ENCODE data around the gene CTRL. TPM values are rescaled to one million over a fixed set of nuclear protein-coding genes. Genes with fewer than 3 reads are reported as not detected.
"Not testable (repeated sequence)": the region's sequence is repeated elsewhere in the genome, so short reads cannot be mapped to it uniquely, and the experiment has no call there.

CTRL gene
- total RNA-seq, 3 donors from 2014 or later = 0.61 to 2.3 (median 0.80) TPM

- ATAC-seq = no peak
- Histone ChIP-seq H3K9me3 (no peaks in the 10 kb centered on the region), H3K4me3 (no peak overlapping the region), H3K4me1 (ENCODE audit: low read depth) (no peaks in the 10 kb centered on the region), H3K36me3 (ENCODE audit: low read depth) (no peaks in the 10 kb centered on the region)
- no peak for TF ChIP-seq CTCF (IDR thresholded peaks at IDR 0.05)
- no peak for DNase-seq
- intact Hi-C loops (cut with DNase I, micrococcal nuclease) = no loop called here
These were observed 44.5 kb upstream of the CTRL start for GRCh38 chr16:67976205-67976604.

DNA sequence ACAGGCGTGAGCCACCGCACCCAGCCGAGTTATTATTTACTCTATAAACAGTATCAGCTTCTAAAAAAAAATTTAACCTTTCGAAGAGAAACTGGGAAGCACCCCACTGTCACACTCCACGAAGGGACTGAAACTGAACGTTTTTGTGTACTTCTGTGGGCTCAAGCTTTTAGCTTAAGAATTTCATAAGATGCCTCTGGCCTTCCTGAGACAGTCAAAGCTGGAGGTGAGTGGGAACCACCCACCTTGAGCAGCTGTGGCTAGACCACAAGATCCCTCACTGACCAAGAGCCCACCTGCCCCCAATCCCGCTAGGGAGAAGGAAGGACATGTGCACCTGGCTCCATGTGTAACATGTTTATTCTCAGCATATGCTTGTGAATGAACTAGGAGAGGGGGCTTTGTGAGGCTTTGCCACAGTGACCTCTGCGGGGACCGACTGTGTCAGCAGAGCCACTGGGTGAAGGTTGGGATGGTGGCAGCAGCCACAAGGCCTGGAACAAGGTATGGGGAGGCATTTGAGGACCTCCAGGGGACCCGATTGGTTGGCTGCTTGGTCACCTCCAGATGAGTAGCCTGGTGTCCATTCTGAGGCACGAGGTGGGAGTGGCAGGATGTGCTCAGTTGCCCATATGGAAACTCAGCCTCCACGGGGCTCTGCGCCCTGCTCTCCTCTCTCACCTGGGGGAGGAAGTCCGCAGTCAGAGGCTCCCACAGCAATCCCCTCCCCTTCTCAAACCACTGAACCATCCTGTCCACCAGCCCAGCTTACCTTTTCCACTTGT, 43.9 kb upstream of the CTRL start:
- Histone ChIP-seq H3K4me3 (no peak overlapping the region), H3K4me1 (ENCODE audit: low read depth) (no peaks in the 10 kb centered on the region), H3K9me3 (no peaks in the 10 kb centered on the region), H3K36me3 (ENCODE audit: low read depth) (no peaks in the 10 kb centered on the region)
- ATAC-seq (peak; percentile 23), DNase-seq (no peak)
- no peak for TF ChIP-seq CTCF (IDR thresholded peaks at IDR 0.05)
- intact Hi-C loops (cut with DNase I, micrococcal nuclease) = no loop called here

GRCh38 chr16:67972285-67972684, 40.6 kb upstream of the CTRL start:
- H3K4me1 ChIP-seq (ENCODE audit: low read depth); DNase-seq; H3K4me3 ChIP-seq; H3K36me3 ChIP-seq (ENCODE audit: low read depth); ATAC-seq; H3K9me3 ChIP-seq; intact Hi-C loops (cut with DNase I, micrococcal nuclease): not testable (repeated sequence)

- ATAC-seq = no peak
- Histone ChIP-seq H3K4me1 (ENCODE audit: low read depth) (peaks cover 12% of the 10 kb centered on the region), H3K36me3 (ENCODE audit: low read depth) (no peaks in the 10 kb centered on the region), H3K9me3 (no peaks in the 10 kb centered on the region), H3K4me3 (no peak overlapping the region)
- no peak for TF ChIP-seq CTCF (IDR thresholded peaks at IDR 0.05)
- intact Hi-C loops (cut with DNase I, micrococcal nuclease) = no loop called here
- no peak for DNase-seq
These were observed 39.4 kb upstream of the CTRL start for GRCh38 chr16:67971111-67971510.

DNA sequence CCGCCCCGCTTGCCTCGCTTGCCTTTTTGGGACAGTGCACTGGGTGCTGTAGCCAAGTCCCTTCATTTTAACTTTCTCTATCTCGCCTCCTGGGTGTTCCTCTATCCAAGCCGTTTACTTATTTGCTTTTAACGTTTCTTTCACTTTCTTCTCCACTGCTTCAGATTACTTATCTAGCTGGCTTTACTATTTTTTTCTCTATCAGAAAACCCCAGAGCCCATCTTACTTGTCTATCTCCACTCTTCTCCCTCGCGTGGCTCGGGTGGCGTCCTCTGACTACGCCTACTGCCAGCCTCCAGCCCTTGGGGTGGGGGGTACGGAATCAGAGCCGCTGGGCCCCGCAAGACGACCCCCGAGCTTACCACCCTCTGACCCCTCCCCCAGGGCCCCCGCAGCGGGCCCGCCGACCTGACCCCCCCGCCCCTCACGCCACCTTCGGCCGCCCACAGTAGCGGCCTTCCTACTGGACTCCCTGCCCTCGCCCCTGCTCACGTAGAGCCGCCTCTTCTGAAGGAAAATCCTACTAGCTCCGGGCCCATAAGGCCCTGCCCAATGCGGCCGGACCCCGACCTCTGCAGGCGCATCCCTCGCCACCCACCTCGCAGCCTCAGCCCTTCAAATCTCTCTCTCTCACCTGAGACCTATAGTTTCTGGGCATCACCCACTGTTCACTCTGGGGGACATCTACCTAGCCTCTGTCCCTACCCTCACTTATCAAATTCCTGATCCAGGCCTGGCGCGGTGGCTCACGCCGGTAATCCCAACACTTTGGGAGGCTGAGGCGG, 37.8 kb upstream of the CTRL start:
- no peak overlapping the region for H3K4me3 ChIP-seq
- H3K4me1 ChIP-seq (ENCODE audit: low read depth) = peaks cover 13% of the 10 kb centered on the region
- intact Hi-C loops (cut with DNase I, micrococcal nuclease) = no loop called here
- no peaks in the 10 kb centered on the region for H3K9me3 ChIP-seq
- no peak for TF ChIP-seq CTCF (IDR thresholded peaks at IDR 0.05)
- H3K36me3 ChIP-seq (ENCODE audit: low read depth) = no peaks in the 10 kb centered on the region
- DNase-seq (no peak), ATAC-seq (peak; percentile 32)

Measured in mucosa of descending colon (tissue), 3 donors.